ENCODE measurements around the gene POLD3.

- TF ChIP-seq CTCF (IDR thresholded peaks at IDR 0.05; ENCODE audit: borderline replicate concordance, extremely low read depth, low read length, poor library complexity, severe bottlenecking) (no peak), EZH2 (IDR thresholded peaks at IDR 0.05; ENCODE audit: borderline replicate concordance, low read depth, low read length, severe bottlenecking) (no peak)
Observed at GRCh38 chr11:74663315-74663714, 70.9 kb downstream of the POLD3 start.

All from DND-41 (cell line).